ENCODE results near the gene ST8SIA5. TPM values are rescaled to one million over a fixed set of nuclear protein-coding genes. Genes with fewer than 3 reads are reported as not detected.

ST8SIA5 gene
- total RNA-seq, 2 experiments from 2014 or later = 0.08 TPM; not detected in 1

GRCh38 chr18:46732201-46732600 lies 24.7 kb downstream of the ST8SIA5 start:
- no peak for DNase-seq
- Mint-ChIP-seq H3K27me3 (peaks cover 29% of the 10 kb centered on the region), H3K27ac (no peak overlapping the region), H3K4me3 (no peak overlapping the region), H3K36me3 (ENCODE audit: low read depth) (no peaks in the 10 kb centered on the region), H3K4me1 (ENCODE audit: low read depth) (no peaks in the 10 kb centered on the region), H3K9me3 (peaks cover 4% of the 10 kb centered on the region)
- ATAC-seq (ENCODE audit: poor library complexity) = no peak
- H3K9me3 ChIP-seq (ENCODE audit: control insufficient read depth in 1 of 2, insufficient read depth in 1 of 2, low read length in 2 of 2) = peaks cover 5 to 7% of the 10 kb centered on the region in 2 experiments
- no peaks in the 10 kb centered on the region for H3K4me1 ChIP-seq (ENCODE audit: insufficient read depth, low read length)
- no peaks in the 10 kb centered on the region for H3K27me3 ChIP-seq (ENCODE audit: control insufficient read depth in 1 of 2, insufficient read depth in 2 of 2, low read length in 2 of 2)
- CTCF ChIA-PET = no interaction called here
- no peaks in the 10 kb centered on the region for H3K36me3 ChIP-seq (ENCODE audit: insufficient read depth, low read length)
- intact Hi-C loops (cut with DNase I, micrococcal nuclease) = no loop called here
- POLR2A ChIA-PET = no interaction called here
- TF ChIP-seq CTCF (IDR thresholded peaks at IDR 0.05) = no peak
- H3K27ac ChIP-seq (ENCODE audit: low read depth in 1 of 2, low read length in 2 of 2) = no peak overlapping the region
- no peak overlapping the region for H3K4me3 ChIP-seq (ENCODE audit: low read length)

GRCh38 chr18:46731316-46731715 lies 25.5 kb downstream of the ST8SIA5 start:
- Mint-ChIP-seq H3K4me3 (no peak overlapping the region), H3K27ac (no peak overlapping the region), H3K36me3 (ENCODE audit: low read depth) (no peaks in the 10 kb centered on the region), H3K27me3 (peaks cover 20% of the 10 kb centered on the region), H3K9me3 (peaks cover 4% of the 10 kb centered on the region), H3K4me1 (ENCODE audit: low read depth) (no peaks in the 10 kb centered on the region)
- intact Hi-C loops (cut with DNase I, micrococcal nuclease) = no loop called here
- ChIA-PET POLR2A (no interaction called here), CTCF (no interaction called here)
- Histone ChIP-seq H3K36me3 (ENCODE audit: insufficient read depth, low read length) (no peaks in the 10 kb centered on the region), H3K9me3 (ENCODE audit: control insufficient read depth in 1 of 2, insufficient read depth in 1 of 2, low read length in 2 of 2) (peaks cover 5 to 7% of the 10 kb centered on the region in 2 experiments), H3K27ac (ENCODE audit: low read depth in 1 of 2, low read length in 2 of 2) (no peak overlapping the region), H3K4me1 (ENCODE audit: insufficient read depth, low read length) (no peaks in the 10 kb centered on the region), H3K27me3 (ENCODE audit: control insufficient read depth in 1 of 2, insufficient read depth in 2 of 2, low read length in 2 of 2) (no peaks in the 10 kb centered on the region), H3K4me3 (ENCODE audit: low read length) (no peak overlapping the region)
- no peak for TF ChIP-seq CTCF (IDR thresholded peaks at IDR 0.05)
- DNase-seq (no peak), ATAC-seq (ENCODE audit: poor library complexity) (no peak)

- no peaks in the 10 kb centered on the region for H3K36me3 ChIP-seq (ENCODE audit: insufficient read depth, low read length)
- no peak overlapping the region for H3K4me3 ChIP-seq (ENCODE audit: low read length)
- DNase-seq = no peak
- H3K9me3 Mint-ChIP-seq = peaks cover 4% of the 10 kb centered on the region
- peaks cover 11% of the 10 kb centered on the region for H3K27me3 Mint-ChIP-seq
- H3K9me3 ChIP-seq (ENCODE audit: control insufficient read depth in 1 of 2, insufficient read depth in 1 of 2, low read length in 2 of 2) = peaks cover 5 to 11% of the 10 kb centered on the region in 2 experiments
- no peaks in the 10 kb centered on the region for H3K4me1 ChIP-seq (ENCODE audit: insufficient read depth, low read length)
- H3K4me3 Mint-ChIP-seq = no peak overlapping the region
- ChIA-PET CTCF (no interaction called here), POLR2A (no interaction called here)
- intact Hi-C loops (cut with DNase I, micrococcal nuclease) = no loop called here
- no peak overlapping the region for H3K27ac Mint-ChIP-seq
- H3K36me3 Mint-ChIP-seq (ENCODE audit: low read depth) = no peaks in the 10 kb centered on the region
- TF ChIP-seq CTCF (IDR thresholded peaks at IDR 0.05) = no peak
- H3K27ac ChIP-seq (ENCODE audit: low read depth in 1 of 2, low read length in 2 of 2) = no peak overlapping the region
- ATAC-seq (ENCODE audit: poor library complexity) = no peak
- H3K4me1 Mint-ChIP-seq (ENCODE audit: low read depth) = no peaks in the 10 kb centered on the region
- no peaks in the 10 kb centered on the region for H3K27me3 ChIP-seq (ENCODE audit: control insufficient read depth in 1 of 2, insufficient read depth in 2 of 2, low read length in 2 of 2)
Measured at GRCh38 chr18:46728219-46728930, 28.5 kb downstream of the ST8SIA5 start.
